Measurements from ENCODE around the gene RCSD1.

- TF ChIP-seq CTCF (IDR thresholded peaks at IDR 0.05; ENCODE audit: low read depth, low read length) (no peak), POLR2A (IDR thresholded peaks at IDR 0.05; ENCODE audit: extremely low read depth, insufficient read length) (no peak), MAX (IDR thresholded peaks at IDR 0.05; ENCODE audit: low read depth, low read length) (no peak)
Measured at GRCh38 chr1:167651161-167651693, 21.2 kb downstream of the RCSD1 start.

All from NB4 (cell line).